Measurements from ENCODE around the gene UBAP2.
A peak's percentile ranks its signal among the peaks of the same experiment; 100 is the strongest.

The UBAP2 gene

DNA sequence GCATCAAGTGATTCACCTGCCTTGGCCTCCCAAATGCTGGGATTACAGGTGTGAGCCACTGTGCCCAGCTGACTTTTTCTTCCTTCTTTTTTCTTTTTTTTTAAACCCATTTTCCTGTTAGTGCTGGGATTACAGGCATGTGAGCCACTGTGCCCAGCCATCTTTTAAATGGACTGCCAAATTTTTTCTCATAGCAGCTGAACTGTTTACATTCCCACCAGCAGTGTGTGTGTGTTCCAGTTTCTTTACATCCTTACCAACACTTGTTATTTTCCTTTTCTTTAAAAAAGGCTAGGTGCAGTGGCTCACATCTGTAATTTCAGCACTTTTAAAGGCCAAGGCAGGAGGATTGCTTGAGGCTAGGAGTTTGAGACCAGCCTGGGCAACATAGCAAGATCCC is 154.8 kb downstream of the UBAP2 start:
- Histone ChIP-seq H3K9ac (ENCODE audit: low read length) (no peak overlapping the region), H3K27me3 (ENCODE audit: low read length) (no peaks in the 10 kb centered on the region), H3K27ac (ENCODE audit: low read depth, low read length) (no peak overlapping the region), H3K79me2 (ENCODE audit: insufficient read depth, low read length) (peaks cover 92% of the 10 kb centered on the region), H3K4me3 (ENCODE audit: insufficient read depth, low read length, poor library complexity, severe bottlenecking) (no peak overlapping the region), H3K36me3 (ENCODE audit: low read length) (peaks cover 32% of the 10 kb centered on the region; the same call in 1 of the 2 replicates), H3K9me3 (ENCODE audit: insufficient read depth, low read length) (no peaks in the 10 kb centered on the region), H3K4me2 (ENCODE audit: low read depth, low read length, poor library complexity, severe bottlenecking) (no peak overlapping the region), H2AFZ (ENCODE audit: low read depth, low read length, severe bottlenecking) (no peak overlapping the region), H3K9me2 (replicated peaks; ENCODE audit: insufficient read depth, low read length) (no peaks in the 10 kb centered on the region), H3F3A (ENCODE audit: insufficient read depth) (peaks cover 37% of the 10 kb centered on the region), H4K20me1 (ENCODE audit: low read depth, low read length) (peaks cover 10% of the 10 kb centered on the region)
- no peak for TF ChIP-seq CTCF (IDR thresholded peaks at IDR 0.05; ENCODE audit: insufficient read depth, low read length, poor library complexity, severe bottlenecking)
- no peak for TF ChIP-seq EZH2phosphoT487 (conservative IDR thresholded peaks at IDR 0.05; ENCODE audit: low read length)

DNA sequence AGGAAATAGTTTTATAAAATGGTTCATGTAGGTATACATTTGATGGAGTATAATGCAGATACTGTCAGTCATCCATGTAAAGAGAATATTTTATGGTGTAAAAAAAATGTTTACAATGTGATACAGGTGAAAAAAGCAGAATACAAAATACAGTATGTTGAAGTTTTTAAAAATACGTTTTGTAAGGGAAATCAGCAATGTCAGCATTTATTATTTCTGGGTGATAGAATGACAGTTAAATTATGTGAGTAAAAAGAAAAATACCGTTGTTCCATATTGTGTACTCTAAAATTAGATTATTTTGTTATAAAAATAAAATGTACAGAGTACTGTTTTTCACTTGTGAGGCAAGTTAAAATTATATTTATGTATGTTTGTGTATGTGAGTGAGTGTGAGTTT is 162.7 kb downstream of the UBAP2 start:
- no peaks in the 10 kb centered on the region for H4K20me1 ChIP-seq (ENCODE audit: low read depth, low read length)
- TF ChIP-seq EZH2phosphoT487 (conservative IDR thresholded peaks at IDR 0.05; ENCODE audit: low read length) (no peak), CTCF (IDR thresholded peaks at IDR 0.05; ENCODE audit: insufficient read depth, low read length, poor library complexity, severe bottlenecking) (no peak)

DNA sequence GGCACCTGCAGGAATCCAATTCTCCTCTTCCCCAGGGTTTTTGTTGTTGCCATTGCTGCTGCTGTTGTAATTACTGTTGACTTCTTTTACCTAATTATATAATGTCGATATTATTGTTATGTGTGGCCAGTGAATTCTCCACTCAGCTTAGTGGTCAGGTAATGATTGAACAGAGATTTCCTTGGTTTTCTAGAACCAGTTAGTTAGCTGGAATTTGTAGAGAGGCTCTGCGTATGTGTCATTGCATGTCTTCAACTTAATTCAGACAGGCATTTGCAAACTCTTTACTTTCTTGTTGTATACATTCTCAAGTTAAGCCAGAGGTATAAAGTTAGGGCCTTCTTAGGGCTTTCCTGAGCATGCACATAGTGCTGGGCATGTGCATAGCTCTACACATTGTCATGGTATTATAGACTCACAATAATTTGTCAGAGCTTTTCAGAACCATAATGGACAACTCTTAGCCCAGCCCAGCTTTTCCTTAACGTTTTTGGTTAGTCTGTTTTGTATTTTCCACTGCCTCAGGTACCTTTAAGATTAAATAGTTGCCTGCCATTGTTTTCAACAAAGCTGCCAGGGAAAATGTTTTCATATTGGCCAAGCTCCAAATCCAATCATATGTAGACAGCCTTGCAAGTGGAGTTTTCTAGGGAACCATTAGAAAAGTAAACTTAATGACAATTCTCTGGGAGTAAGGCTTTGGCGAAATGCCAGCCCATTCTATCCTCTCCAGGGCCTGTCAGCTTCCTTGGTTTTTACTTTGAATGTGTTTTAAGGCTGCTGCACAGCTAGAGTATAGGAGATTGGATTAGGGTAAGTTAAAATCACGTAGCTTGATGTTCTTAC is 163.6 kb downstream of the UBAP2 start:
- Histone ChIP-seq H3K27me3 (ENCODE audit: low read length) (no peaks in the 10 kb centered on the region), H3K9me3 (ENCODE audit: insufficient read depth, low read length) (no peaks in the 10 kb centered on the region), H4K20me1 (ENCODE audit: low read depth, low read length) (no peaks in the 10 kb centered on the region), H3K4me2 (ENCODE audit: low read depth, low read length, poor library complexity, severe bottlenecking) (peak overlapping the region; percentile 45), H3K9ac (ENCODE audit: low read length) (peak overlapping the region; percentile 34; the same call in 1 of the 2 replicates), H3K27ac (ENCODE audit: low read depth, low read length) (peak overlapping the region; percentile 71), H3K9me2 (replicated peaks; ENCODE audit: insufficient read depth, low read length) (no peaks in the 10 kb centered on the region), H3K79me2 (ENCODE audit: insufficient read depth, low read length) (peaks cover 100% of the 10 kb centered on the region), H3K4me3 (ENCODE audit: insufficient read depth, low read length, poor library complexity, severe bottlenecking) (no peak overlapping the region), H3F3A (ENCODE audit: insufficient read depth) (peaks cover 62% of the 10 kb centered on the region), H2AFZ (ENCODE audit: low read depth, low read length, severe bottlenecking) (no peak overlapping the region), H3K36me3 (ENCODE audit: low read length) (peaks cover 32% of the 10 kb centered on the region)
- TF ChIP-seq CTCF (IDR thresholded peaks at IDR 0.05; ENCODE audit: insufficient read depth, low read length, poor library complexity, severe bottlenecking) (no peak), EZH2phosphoT487 (conservative IDR thresholded peaks at IDR 0.05; ENCODE audit: low read length) (no peak)

More for the DNA sequence above, 162.7 kb downstream of the UBAP2 start:
- no peaks in the 10 kb centered on the region for H3K9me2 ChIP-seq (replicated peaks; ENCODE audit: insufficient read depth, low read length)
- peaks cover 33% of the 10 kb centered on the region for H3K36me3 ChIP-seq (ENCODE audit: low read length)
- H3K27ac ChIP-seq (ENCODE audit: low read depth, low read length), result peak overlapping the region; percentile 71
- H3K4me3 ChIP-seq (ENCODE audit: insufficient read depth, low read length, poor library complexity, severe bottlenecking), result no peak overlapping the region
- no peak overlapping the region for H2AFZ ChIP-seq (ENCODE audit: low read depth, low read length, severe bottlenecking)
- 0 out of 2 replicates have a peak overlapping the region, but pooled peaks have one; percentile 34 for H3K9ac ChIP-seq (ENCODE audit: low read length)
- H3K79me2 ChIP-seq (ENCODE audit: insufficient read depth, low read length), result peaks cover 100% of the 10 kb centered on the region
- H3K9me3 ChIP-seq (ENCODE audit: insufficient read depth, low read length), result no peaks in the 10 kb centered on the region
- H3K4me2 ChIP-seq (ENCODE audit: low read depth, low read length, poor library complexity, severe bottlenecking), result peak overlapping the region; percentile 45
- peaks cover 54% of the 10 kb centered on the region for H3F3A ChIP-seq (ENCODE audit: insufficient read depth)
- H3K27me3 ChIP-seq (ENCODE audit: low read length), result no peaks in the 10 kb centered on the region
